ENCODE data around the gene C19orf38.

- no peak for TF ChIP-seq POLR2A (IDR thresholded peaks at IDR 0.05)
- no peak for TF ChIP-seq EP300 (IDR thresholded peaks at IDR 0.05)
Observed at GRCh38 chr19:10895363-10895762, 47.1 kb downstream of the C19orf38 start.
